GM19023 (cell line): ENCODE data around the gene CCDC85C.
"Not testable (repeated sequence)": the region's sequence is repeated elsewhere in the genome, so short reads cannot be mapped to it uniquely, and the experiment has no call there.

ENCODE experiments used
- ATAC-seq: cut with Tn5 transposase; IDR thresholded peaks from one replicate; pipeline ENCODE4 v1.9.1; 2021; ENCODE audit warnings: mild to moderate bottlenecking, moderate library complexity; ENCODE audit not compliant: unreplicated experiment

The CCDC85C gene

GRCh38 chr14:99603471-99604277 lies at the start of gene CCDC85C:
CCDC85C (minus strand) TSS chr14:99604207; CDS start chr14:99603959, 248 bp downstream.
- ATAC-seq: peak; percentile 1

GRCh38 chr14:99651953-99652746 lies 48.1 kb upstream of the CCDC85C start:
- no peak for ATAC-seq

DNA sequence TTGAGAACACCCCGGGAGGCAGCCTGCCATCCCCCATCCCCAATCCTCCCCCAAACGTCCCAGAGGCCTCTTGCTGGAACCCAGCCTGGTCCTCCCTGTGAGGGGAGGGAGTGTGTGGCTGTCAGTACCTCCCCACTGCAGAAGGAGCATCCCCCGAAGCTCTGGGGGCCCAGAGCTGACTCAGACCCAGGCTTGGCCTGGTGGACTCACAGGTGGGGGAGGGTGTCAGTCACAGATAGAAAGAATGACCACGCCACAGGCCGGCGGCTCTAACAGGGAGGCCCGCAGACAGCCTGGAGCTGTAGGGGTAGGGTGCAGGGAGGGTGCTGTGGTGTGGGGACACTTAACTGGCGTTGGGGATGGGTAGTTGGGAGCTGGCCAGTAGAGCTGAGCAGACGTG lies 46.2 kb upstream of the CCDC85C start:
- ATAC-seq: no peak

- ATAC-seq: no peak
Observed at GRCh38 chr14:99649643-99650042, 45.6 kb upstream of the CCDC85C start.

DNA sequence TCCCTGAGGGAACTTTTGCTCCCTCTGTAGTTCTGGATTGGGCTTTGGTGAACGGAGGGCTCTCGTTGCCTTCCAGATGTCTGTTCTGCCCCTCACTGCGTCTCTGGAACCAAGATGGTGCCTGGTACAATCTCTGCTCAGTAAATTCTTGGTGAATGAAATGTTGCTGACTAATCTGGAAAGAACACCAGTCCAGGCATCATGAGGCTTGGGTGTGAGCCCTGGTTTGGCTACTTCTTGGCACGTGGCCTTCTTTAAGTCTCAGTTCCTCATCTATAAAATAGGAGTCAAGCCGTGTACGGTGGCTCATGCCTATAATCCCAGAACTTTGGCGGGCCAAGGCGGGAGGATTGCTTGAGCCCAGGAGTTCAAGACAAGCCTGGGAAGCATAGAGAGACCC lies 45.2 kb upstream of the CCDC85C start:
- no peak for ATAC-seq

DNA sequence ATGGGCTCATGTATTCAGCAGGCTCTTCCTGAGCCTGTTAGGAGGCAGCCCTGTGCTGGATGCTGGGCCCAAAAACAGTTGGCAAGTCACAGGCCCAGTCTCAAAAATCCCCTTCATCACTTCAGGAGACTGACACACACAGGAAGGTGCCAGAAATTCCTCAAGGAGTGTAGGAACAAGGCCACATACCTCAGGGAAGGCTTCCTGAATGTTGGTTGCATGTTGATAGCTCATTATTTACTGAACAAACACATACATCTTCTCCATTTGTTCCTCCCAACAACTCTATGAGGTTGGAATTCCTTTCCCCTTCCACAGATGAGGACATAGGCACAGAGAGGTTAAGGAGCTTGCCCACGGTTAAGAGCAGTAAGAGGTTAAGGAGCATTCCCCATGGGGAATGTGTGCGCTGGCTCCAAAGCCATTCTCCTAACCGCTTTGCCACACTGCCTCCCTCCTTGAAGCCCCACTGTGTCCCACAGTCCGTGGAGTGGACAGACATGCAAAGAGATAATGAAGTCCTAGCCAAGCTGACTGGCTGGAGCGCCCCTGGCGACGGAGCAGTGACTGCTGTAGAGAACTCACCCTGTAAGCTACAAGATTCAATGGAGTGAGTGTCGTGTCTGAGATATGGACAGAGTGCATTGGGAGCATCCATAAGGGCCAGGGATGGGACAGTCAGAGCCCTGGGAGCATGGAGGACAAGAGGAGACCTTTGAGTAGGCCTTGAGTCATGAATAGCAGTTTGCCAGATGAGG lies 44.2 kb upstream of the CCDC85C start:
- no peak for ATAC-seq

DNA sequence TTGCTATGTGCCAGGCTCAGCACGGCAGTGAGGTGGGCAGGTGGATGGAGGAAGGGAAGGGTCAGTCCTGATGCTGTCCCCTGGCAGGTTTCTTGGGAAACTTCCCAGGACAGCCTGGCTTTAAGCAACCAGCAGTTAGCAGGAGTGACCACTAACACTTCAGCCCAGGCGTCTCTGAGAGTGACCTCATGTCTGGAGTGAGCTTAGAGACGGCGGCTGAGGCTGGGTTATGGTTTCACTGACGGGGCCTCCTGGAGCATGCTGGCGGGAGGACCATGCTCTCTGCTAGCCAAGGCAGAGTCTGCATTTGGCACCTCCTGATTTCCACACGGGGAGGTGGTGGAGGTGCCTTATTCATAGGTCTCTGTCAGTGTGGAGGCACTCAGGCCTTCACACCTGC lies 43.4 kb upstream of the CCDC85C start:
- ATAC-seq: no peak

DNA sequence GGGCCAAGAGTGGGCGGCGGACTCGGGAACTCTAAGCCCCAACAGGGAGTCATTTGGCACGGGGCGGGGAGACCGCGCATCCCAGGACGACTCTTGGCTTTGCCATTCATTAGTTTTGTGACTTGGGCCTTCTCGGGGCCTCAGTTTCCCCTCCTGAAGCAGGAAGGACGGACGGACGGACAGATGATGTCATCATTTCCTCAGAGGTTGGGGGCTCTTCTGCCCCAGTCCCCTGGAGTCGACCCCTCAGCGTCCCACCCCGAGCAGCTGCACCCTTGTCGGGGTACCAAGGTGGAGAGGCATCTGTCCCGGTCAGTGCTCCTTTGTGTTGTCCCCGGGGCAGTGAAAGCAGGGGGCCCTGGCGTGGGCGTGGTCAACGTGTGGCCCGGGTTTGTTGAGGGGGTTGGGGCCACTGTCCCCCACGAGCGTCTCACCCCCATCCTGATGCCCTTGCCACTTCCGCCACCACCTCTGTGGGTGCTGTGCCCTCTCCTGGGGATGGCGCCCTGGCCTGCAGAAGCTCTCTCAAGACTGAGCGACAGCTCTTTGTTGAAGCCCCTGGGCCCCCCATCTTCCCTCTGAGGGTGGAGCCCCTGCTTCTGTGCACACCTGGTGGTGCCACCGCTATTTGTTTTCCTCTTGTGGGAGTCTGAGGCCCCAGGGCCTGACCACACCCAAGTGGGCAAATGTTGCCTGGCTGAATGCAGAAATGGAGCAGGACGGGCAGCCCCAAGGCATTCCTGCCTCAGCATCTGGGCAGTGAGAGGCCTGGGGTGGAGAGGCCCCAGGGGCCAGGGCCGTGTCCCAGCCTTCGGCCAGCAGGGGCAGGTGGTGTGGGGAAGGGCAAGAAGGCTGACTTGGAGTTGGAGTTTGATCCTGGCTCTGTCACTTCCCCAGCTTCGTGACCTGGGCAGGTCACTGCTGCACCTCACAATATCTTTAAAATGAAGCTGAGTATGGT lies 41.8 kb upstream of the CCDC85C start:
- no peak for ATAC-seq

DNA sequence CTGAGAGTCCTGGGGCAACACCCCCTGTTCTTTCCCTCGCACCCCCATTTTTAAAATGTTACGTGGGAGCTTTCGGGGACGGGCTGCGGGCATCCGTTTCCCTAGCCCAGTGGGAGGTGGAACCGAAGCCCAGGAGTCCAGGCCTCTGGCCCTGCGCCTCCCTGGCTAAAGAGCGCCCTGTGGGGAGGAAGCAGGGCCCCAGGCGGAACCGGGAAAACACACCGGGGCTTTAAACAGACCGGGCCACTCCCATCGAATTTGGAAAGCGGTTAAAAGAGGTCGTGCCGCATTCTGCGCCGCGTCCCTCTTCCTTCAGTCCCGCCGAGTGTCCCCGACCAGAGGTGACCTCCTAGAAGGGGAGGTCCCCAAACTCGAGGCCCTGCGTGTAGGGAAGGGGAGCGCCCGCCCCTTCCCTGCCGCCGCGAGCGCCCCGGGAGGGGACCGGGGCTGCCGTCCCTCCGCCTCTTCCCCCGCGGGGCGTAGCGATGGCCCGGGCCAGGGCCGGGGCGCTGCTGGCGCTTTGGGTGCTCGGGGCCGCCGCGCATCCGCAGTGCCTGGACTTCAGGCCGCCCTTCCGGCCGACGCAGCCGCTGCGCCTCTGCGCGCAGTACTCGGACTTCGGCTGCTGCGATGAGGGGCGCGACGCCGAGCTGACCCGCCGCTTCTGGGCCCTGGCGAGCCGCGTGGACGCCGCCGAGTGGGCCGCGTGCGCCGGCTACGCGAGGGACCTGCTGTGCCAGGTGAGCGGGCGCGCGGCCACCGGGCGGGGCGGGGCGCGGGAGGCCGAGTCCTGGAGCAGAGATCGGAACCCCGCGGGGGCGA lies 40.9 kb upstream of the CCDC85C start, which contains the start of gene HHIPL1:
Gene HHIPL1, plus strand, starts transcription at position 407 of the 822 bp plus-strand sequence. Its CDS starts 79 bp downstream, at position 486.
- ATAC-seq: no peak

GRCh38 chr14:99644035-99644587 lies 40.1 kb upstream of the CCDC85C start:
- ATAC-seq: no peak

DNA sequence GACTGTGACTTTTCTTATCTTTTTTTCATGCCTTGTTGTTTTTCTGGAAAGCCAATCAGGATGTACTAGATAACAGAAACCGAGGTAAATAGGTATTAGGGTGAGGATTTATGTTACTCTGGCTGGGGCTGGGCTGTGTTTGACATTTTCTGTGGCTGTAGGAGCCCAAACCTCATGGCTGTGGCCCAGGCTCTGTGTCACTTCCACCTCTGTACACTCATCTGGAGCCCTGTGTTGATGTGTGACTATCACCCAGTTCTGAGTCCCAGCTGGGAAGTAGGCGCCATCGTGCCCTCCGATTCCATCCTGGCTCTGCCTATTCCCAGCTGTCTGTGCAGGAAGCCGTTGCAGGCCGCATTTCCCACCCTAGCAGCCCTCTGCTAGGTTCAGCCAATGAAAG lies 39.3 kb upstream of the CCDC85C start:
- no peak for ATAC-seq

DNA sequence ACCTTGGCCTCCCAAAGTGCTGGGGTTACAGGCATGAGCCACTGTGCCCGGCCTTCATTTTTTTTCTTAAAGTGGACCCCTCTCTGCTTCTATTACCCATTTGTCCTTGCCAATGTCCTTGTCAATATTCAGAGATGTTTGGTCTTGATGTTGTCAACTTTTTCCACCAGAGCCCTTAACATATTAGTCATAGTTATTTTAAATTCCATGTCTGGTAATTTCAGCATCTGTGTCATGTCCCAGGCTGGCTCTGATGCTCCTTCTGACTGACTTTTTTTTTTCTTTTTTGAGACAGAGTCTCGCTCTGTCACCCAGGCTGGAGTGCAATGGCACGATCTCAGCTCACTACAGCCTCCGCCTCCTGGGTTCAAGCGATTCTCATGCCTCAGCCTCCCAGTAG lies 38.8 kb upstream of the CCDC85C start:
- ATAC-seq: not testable (repeated sequence)

- ATAC-seq: no peak
Observed at GRCh38 chr14:99637624-99638023, 33.6 kb upstream of the CCDC85C start.

GRCh38 chr14:99636487-99636886 lies 32.5 kb upstream of the CCDC85C start:
- ATAC-seq: no peak

GRCh38 chr14:99635116-99635515 lies 31.1 kb upstream of the CCDC85C start:
- ATAC-seq: no peak

DNA sequence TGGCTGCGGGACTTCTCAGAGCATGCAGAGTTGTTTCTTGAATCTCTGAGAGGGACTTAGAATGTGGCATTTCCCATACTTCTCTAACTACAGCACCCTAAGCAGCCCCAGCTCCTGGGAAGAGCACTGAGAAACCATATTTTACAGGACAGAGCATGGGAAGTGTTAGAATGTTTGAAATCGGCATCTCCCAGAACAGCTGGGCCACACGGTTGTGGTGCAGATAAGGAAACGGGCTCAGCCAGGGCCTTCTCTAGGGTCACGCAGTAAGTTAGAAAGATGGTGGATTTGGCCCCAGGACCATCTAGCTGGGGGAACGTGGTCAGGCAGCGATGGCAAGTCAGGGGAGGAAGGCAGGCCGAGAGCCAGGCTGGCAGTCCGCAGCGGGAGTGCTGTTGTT lies 30.4 kb upstream of the CCDC85C start:
- ATAC-seq: no peak

DNA sequence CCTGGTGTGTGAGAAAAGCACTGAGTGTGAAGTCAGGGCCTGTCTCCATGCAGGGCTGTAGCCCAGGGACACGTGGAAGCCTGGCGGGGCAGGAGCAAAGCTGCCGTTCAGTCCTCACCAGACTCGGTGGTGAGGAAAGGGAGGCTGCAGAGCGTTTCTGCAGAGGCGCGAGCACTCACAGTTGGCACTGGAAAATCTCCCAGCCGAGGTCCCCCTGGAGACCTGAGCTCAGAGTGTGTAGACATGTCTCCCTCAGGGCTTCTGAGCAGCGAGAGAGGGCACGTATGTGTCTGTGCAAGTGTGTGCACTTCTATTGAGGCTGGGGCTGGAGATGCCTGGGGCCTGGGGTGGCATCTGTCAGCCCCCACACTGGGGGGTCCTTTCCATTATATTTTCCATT lies 29.9 kb upstream of the CCDC85C start:
- ATAC-seq: no peak

GRCh38 chr14:99633141-99633540 lies 29.1 kb upstream of the CCDC85C start:
- no peak for ATAC-seq
